Measurements from ENCODE around the gene KLHL40.
"Not testable (repeated sequence)": the region's sequence is repeated elsewhere in the genome, so short reads cannot be mapped to it uniquely, and the experiment has no call there.

The KLHL40 gene

GRCh38 chr3:42719002-42719401 lies 33.7 kb downstream of the KLHL40 start:
- DNase-seq (ENCODE audit: low spot score): no peak
- FAIRE-seq: no peak

GRCh38 chr3:42720126-42720525 lies 34.8 kb downstream of the KLHL40 start:
- FAIRE-seq: no peak
- no peak for DNase-seq (ENCODE audit: low spot score)

DNA sequence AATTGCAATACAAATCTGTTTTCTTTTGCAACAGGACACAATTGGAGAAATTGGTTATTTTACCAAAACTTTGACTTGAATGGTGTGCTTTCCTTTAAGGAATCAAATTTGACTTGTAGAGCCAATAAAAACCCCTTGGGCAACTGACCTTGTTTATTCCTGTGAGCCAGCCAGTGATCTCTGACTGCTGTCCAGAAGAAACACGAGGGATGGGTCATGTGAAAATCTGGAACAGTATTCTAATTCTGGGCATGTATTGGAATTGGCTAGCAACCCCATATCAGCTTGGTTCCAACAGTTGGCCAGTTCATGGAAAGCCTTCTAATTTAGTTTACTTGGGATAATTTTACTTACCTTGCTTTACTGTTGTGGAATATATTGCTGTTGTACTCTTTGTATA lies 36.4 kb downstream of the KLHL40 start:
- FAIRE-seq: no peak
- DNase-seq (ENCODE audit: low spot score): no peak

DNA sequence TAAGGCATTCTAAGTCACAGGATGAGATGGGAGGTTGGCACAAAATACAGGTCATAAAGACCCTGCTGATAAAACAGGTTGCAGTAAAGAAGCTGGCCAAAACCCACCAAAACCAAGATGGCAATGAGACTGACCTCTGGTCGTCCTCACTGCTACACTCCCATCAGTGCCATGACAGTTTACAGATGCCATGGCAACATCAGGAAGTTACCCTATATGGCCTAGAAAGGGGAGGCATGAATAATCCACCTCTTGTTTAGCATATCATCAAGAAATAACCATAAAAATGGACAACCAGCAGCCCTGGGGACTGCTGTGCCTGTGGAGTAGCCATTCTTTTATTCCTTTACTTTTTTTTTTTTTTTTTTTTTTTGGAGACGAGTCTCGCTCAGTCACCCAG lies 37.1 kb downstream of the KLHL40 start:
- not testable (repeated sequence) for FAIRE-seq; DNase-seq (ENCODE audit: low spot score)

DNA sequence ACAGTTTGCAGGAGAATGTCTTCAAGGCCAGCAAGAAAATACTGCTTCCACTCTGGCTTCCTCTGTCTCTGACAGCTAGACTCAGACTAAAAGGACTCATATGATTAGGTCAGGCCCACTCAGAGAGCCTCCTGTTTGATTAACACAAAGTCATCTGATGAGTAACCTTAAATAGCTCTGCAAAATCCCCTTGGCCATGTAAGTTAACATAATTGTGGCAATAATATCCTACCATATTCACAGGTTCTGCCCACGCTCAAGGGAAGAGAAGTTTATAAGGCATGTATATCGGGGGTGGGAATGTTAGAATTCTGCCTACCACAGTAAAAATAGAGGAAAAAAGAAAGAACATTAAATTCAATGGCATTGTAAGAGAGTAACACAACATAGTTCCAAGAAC lies 37.9 kb downstream of the KLHL40 start:
- DNase-seq (ENCODE audit: low spot score) (no peak), FAIRE-seq (no peak)

DNA sequence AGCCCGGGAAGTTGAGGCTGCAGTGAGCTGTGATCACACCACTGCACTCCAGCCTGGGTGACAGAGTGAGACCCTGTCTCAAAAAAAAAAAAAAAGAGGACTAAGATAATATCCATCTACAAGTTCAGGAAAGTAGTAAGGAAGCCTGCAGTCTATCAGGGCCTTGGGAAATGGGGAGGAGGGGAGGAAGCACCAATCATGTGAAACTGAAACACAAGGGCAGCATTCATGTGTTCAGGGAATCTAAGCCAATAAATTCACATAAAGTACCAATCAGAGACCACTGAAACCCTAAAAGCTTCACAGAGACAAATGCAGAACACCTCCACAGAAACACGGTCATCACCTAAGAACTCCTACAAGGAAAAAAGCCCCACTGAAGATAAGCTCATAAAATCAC lies 40.1 kb downstream of the KLHL40 start:
- DNase-seq (ENCODE audit: low spot score) (no peak), FAIRE-seq (no peak)

DNA sequence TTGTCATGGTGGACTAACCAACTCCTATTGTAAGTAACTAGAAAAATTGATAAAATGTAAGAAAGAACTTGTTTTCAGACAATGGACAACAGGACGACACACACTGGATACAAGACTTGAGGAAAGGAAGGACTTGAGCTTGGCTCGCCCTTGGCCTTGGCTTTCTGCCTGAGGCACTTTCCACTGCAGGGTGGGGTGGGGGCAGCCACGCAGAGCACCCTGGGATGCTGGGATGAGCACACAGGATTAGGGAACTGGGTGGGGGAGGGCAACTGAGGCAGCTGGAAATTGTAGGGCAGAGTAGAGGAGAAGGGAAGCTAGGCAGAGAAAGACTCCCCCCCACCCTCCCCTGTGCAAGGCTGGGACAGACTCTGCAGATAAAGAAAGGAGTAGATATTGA lies 42.7 kb downstream of the KLHL40 start:
- FAIRE-seq (no peak), DNase-seq (ENCODE audit: low spot score) (no peak)

GRCh38 chr3:42728668-42729364 lies 43.5 kb downstream of the KLHL40 start:
- no peak for FAIRE-seq
- no peak for DNase-seq (ENCODE audit: low spot score)

DNA sequence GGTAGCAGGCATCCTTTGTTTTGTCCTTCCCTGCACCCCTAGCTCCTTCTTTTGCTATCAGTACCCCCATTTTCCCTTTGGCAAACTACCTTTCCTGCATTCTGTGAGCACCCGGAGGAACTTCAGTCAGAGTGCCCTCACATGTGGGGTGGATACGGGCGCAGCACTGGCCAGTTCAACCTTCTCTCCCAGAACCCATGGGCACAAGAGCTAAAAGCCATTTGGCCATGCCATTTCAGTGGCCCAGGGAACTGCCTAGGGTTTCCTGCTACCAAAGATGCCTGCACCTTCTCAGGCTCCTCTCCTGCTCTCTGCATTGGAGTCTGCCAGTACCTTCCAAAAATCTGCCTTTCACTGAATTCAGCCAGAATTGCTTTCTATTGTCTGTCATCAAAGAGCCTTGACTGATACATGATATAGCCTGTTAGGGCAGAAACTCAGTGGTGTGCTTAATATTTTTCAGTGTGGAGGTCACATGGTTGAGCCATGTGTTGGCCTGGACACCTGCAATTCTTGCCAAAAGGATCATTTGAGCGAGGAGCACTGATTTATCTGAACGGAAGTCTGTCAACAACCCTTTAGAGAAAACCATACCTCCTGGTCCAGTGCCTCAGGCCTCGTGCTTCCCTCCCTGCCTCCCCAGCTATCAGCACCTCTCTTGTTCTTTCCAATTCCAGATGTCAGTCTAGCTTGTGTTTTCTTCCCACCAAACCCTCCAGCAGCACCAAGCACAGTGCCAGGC lies 44.2 kb downstream of the KLHL40 start:
- DNase-seq (ENCODE audit: low spot score) (no peak), FAIRE-seq (no peak)

- DNase-seq (ENCODE audit: low spot score) (no peak), FAIRE-seq (no peak)
Measured at GRCh38 chr3:42730294-42730693, 45.0 kb downstream of the KLHL40 start.

GRCh38 chr3:42730706-42731420 lies 45.5 kb downstream of the KLHL40 start:
- no peak for DNase-seq (ENCODE audit: low spot score)
- no peak for FAIRE-seq

DNA sequence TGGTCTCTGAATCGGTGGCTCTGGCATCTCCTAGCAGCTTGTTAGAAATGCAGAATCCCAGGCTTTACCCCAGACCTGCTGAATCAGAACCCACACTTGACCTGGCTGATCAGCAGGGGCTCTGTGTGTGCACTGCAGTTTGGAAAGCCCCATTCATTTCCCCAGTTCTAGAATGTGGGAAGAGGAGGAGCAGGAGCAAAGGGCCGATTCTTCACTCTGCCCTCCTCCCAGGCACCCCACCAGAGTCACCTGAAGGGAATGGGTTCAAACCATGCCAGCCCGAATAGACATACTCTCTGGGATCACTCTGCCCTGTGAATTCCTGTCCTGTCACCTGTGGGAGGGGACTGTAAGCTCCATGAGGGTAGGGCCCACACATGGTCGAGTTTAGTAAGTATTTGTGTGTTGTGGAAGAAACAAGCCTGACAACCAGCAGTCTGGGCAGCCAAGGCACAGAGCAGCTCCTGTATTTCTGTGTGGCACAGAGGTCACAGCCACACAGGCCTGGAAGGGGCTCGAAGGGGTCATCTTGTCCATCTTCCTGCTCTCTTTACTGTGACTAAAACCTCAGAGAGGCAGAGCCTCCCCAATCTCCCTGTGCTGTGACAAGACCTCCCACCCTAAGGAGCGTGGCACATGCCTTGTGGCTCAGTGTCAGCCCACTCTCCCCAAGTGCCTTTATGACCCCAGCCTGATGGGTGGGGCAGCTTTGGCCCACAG lies 46.3 kb downstream of the KLHL40 start:
- FAIRE-seq: no peak
- no peak for DNase-seq (ENCODE audit: low spot score)

DNA sequence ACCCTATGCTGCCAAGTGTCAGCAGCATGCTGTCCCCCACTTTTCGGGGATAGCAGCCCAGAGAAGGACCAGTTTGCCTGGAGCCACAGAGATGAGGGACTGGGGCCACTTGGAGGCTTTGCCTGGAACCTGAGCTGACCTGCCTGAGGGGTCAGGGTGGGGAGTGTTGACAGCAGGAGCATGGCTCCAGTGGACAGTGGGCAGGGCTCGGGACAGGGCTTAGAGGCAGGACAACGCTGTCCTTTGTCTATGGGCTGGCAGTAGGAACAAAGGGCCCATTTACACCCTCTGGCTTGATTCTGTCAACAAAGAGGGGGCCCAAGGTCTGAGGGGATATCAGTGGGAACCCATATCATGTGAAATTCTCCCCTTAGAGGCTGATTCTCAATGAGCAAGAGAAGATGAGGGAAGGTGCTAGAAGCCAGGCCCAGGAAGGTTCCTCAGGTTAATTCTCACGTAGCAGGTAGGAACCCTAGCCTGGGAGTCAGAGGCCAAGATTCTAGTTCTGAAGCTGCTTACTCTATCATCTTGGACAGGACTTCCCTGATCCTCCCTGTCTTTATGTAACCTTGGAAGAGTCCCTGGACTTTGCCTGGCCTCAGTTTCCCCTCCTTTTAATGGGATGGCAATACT lies 47.0 kb downstream of the KLHL40 start:
- no peak for FAIRE-seq
- no peak for DNase-seq (ENCODE audit: low spot score)

GRCh38 chr3:42732829-42733459 lies 47.6 kb downstream of the KLHL40 start:
- DNase-seq (ENCODE audit: low spot score): no peak
- FAIRE-seq: no peak

DNA sequence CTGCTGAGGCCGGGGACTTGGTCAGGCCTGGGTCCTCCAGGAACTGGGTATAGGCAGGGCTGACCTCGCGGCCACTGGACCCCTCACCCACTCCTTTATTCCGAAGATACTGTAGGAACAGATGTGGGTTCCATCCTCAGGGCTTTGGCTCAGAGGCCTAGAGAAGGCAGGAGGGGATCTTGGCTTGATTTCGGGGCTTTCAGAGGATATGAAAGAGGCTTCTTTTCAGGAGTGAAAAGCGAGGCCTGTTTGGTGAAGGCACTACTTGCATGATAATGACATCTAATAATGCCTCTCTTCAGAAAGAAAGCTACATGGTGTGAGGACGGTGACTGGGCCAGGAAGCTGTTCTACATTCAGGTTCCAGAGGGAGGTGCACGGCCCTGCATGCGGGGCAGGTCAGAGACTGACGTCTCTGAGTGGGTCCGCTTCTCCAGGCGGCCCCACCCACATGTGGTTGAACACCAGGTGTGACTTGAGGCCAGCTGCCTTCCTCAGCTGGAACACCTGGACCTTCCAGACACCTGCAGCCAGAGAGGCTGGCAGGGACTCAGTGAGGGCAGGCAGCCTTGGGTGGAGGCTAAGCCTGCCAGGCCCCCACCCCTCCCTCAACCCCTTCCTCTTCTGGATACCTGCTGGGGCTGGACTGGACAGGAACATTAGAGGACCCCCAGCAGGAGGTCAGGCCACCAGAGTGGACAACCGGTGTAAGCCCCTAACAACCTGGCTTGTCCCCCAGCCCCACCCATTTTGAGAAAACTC lies 48.3 kb downstream of the KLHL40 start:
- no peak for DNase-seq (ENCODE audit: low spot score)
- no peak for FAIRE-seq

GRCh38 chr3:42734263-42734860 lies 49.0 kb downstream of the KLHL40 start:
- DNase-seq (ENCODE audit: low spot score) (no peak), FAIRE-seq (no peak)

GRCh38 chr3:42735019-42735418 lies 49.7 kb downstream of the KLHL40 start:
- FAIRE-seq: no peak
- no peak for DNase-seq (ENCODE audit: low spot score)

DNA sequence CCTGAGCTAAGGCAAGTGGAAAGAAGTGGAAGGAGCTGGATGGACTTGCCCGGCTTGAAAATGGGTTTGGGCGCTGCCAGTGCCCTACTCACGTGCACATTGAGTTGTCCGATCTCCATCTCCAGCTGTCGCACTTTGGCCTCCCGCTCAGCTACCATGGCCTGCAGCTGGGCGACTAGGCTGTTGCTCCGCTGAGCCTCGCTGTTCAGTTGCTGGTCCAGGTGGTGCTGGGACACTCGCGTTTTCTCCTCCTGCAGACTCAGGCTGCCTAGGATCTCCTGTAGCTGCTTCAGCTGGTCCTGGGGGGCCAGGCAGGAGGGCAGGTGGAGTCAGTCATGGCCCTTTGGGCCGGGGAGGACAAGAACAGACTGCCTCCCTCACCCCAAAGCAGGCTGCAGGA lies 50.3 kb downstream of the KLHL40 start:
- FAIRE-seq: no peak

DNA sequence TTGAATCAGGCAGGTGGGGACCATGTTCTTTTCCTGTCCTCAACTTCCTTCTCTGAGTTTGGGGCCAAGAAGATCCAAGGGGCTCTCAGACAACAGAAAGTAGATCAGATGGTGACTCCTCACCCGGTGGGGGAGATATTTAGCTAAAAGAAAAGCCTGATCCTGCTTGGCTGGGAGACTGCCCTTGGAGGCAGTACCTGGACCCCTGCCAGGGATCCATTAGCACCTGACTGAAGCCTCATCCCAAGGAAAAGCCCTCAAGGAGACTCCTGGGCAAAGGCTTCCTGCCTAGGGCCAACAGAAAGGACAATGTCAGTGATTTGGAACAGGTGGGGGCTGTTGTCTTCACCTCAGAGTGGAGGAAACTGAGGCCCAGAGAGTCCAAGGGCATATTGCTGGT lies 50.7 kb downstream of the KLHL40 start:
- FAIRE-seq: no peak
- no peak for DNase-seq (ENCODE audit: low spot score)

More for the DNA sequence above, 50.3 kb downstream of the KLHL40 start:
- DNase-seq (ENCODE audit: low spot score): no peak

- FAIRE-seq (no peak), DNase-seq (ENCODE audit: low spot score) (no peak)
Measured at GRCh38 chr3:42736531-42736930, 51.2 kb downstream of the KLHL40 start.

Measured in urothelium cell line (cell line).